Adrenal gland (tissue), 5 donors: ENCODE data around the gene COL19A1.

Experiments used
- POLR2A ChIP-seq, 2 donors: fragments of 450-650 bp; IDR thresholded peaks; one replicate each; pipeline ENCODE4 v1.6.1; 2017; ENCODE audit warnings: antibody characterized with exemption in 2 of 2, mild to moderate bottlenecking in 2 of 2, moderate library complexity in 1 of 2
- TF ChIP-seq, protein P1 (sequence below), 6 experiments: fragments of 450-650 bp in 4 of 6; fragments of 200-600 bp in 2 of 6; sonication (generic) in 1 of 6; IDR thresholded peaks; 1 replicate in 5 of 6; 2 replicates in 1 of 6; pipeline versions ENCODE4 v1.5.1 to v1.8.0; 2016 to 2021; ENCODE audit warnings: antibody characterized with exemption in 6 of 6, mild to moderate bottlenecking in 2 of 6, moderate library complexity in 1 of 6
- donor health status: DM: no; HTN: no; CAD: no.

DNA sequence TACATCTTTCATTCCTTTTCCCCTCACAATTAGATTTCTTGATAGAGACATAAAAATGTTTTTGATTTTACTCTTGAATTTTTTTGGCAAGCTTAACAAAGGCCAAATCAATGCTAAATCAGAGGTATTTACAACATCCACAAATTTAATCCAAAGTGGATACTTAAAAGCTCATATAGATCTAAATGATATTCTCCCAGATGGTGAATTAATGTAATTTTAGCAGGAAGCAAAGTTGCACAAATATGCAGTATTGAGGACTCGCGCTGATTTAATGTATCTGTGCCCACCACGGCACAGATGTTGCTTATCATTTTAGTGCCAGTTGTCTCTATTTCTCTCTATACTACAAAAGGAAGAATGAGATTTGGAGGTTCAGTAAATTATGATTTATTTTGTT lies 167.4 kb downstream of the COL19A1 start:
- TF ChIP-seq, protein P1, sequence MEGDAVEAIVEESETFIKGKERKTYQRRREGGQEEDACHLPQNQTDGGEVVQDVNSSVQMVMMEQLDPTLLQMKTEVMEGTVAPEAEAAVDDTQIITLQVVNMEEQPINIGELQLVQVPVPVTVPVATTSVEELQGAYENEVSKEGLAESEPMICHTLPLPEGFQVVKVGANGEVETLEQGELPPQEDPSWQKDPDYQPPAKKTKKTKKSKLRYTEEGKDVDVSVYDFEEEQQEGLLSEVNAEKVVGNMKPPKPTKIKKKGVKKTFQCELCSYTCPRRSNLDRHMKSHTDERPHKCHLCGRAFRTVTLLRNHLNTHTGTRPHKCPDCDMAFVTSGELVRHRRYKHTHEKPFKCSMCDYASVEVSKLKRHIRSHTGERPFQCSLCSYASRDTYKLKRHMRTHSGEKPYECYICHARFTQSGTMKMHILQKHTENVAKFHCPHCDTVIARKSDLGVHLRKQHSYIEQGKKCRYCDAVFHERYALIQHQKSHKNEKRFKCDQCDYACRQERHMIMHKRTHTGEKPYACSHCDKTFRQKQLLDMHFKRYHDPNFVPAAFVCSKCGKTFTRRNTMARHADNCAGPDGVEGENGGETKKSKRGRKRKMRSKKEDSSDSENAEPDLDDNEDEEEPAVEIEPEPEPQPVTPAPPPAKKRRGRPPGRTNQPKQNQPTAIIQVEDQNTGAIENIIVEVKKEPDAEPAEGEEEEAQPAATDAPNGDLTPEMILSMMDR (IDR thresholded peaks at IDR 0.05) = no peak
- no peak for TF ChIP-seq POLR2A (IDR thresholded peaks at IDR 0.05)
